GM21447 (cell line): ENCODE measurements around the gene PLAC8.
"Not testable (repeated sequence)": the region's sequence is repeated elsewhere in the genome, so short reads cannot be mapped to it uniquely, and the experiment has no call there.

Source experiments
- ATAC-seq: cut with Tn5 transposase; IDR thresholded peaks from one replicate; pipeline ENCODE4 v1.9.1; 2021; ENCODE audit not compliant: unreplicated experiment

The PLAC8 gene

DNA sequence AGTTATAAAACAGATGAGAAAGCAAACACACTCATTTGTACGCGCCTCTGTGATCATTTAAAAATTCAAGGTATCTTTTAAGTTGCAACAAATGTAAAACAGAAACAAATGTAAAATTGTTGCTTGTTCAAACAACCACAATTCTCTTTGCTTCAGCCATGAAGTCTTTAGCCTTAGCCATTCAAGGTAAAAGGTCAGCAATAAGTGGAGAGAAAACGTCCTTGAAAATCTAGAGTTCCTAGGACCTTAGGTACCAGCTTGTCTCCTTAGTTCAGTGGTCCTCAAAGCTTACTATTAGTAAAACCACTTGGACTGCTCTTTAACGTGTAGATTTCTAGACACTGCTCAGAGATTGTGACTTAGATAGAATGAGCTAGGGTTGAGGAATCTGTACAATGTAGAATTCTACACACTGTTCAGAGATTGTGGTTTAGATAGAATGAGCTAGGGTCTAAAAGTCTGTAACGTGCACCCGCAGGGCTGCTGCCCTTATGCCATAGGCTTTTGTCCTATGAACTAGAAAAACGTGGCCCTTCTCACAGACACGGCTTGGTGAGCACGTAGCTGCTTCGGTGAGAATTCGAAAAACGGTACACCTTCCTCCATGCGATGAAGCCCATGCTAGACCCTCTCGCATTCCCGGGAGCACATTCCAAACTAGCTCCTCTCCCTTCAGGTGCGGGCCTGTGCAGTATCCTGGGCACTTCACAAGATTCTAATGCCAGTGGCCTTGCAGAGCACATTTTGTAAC lies 1.7 kb downstream of the PLAC8 start:
- no peak for ATAC-seq

DNA sequence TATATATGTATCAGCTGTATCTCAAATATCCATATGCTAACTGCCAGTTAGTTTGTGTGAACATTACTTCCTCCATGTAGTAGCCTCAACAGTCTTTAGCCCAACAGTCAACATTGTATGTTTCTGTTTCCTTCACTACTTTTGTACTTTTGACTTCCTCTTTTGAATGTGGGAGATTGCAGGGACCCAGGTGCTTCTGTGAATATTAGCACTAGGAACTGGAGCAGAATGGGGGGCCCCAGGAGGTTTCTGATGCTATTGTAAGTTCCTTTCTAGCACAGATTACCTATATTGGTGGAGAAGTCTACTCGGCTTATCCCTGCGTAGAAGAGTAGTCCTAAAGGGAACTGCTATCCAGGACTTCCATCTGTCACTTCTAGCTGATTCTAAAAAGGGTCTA lies 2.3 kb downstream of the PLAC8 start:
- ATAC-seq = peak; percentile 46

DNA sequence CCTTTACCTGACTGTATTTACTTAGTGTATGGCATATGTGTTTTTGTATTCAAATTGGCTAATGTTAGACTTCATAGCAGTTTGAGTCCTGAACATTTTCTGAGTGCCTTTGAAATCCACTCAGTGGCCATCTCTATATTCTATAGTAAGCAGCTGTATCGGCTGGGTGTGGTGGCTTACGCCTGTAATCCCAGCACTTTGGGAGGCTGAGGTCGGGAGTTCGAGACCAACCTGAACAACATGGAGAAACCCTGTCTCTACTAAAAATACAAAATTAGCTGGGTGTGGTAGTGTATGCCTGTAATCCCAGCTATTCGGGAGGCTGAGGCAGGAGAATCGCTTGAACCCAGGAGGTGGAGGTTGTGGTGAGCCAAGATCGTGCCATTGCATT lies 2.8 kb downstream of the PLAC8 start:
- not testable (repeated sequence) for ATAC-seq

DNA sequence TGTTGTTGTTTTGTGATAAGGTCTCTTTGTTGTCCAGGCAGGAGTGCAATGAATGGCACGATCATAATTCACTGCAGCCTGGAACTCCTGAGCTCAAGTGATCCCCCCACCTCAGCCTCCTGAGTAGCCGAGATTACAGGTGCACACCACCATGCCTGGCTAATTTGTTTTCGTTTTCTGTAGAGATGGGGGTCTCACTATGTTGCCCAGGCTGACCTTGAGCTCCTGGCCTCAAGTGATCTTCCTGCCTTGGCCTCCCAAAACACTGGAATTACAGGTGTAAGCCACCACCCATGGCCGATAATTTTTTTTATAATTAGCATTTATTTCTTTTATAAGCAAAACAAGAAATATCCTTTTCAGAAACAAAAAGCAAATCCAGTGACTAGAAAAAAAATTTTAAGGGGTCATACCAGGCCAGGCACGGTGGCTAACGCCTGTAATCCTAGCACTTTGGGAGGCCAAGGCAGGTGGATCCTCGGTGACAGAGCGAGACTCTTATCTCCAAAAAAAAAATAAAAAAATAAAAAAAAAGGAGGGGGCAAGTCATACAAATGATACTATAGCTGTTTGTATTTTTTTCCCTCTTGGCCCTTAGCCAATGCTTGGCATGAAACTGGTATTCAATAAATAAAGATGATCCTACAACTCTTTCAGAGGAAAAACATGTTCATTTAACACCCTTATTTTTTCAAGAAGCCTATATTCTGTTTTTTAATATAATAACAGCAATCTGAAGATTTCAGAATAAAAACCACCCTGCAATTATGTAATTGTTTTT lies 3.4 kb downstream of the PLAC8 start:
- no peak for ATAC-seq

DNA sequence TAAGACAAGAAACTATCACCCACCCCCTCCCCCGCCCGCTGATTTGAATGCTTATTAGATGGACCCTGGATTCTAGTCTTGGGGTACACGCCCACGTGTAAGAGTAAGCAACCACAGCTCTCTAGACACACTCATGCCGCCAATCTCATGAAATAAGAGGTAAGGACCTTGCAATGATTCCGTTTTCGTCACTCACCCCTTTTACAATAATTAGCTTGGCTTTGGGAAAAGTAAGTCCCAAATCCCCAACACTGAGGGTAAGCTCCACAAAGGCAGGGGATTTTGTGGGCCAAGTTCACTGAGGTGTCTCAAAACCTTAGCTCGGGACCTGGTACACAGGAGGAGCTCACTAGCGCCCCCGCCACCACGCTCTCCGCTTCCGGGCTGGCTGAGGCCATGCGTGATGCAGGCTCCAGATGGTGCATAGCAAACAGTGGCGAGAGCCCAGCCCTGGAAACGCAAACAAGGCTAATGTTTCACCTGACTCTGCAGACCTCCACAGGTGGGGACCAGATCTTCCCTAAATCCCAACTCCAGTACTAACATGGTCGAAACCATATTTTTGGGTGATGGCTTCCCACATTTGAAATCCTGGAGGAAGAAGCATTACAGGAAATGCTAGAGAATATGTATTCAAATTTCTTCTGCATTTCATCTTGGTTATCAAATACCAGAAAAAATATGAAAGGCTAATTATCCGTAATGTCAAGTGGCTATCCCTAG lies 4.1 kb downstream of the PLAC8 start:
- ATAC-seq = peak; percentile 61

DNA sequence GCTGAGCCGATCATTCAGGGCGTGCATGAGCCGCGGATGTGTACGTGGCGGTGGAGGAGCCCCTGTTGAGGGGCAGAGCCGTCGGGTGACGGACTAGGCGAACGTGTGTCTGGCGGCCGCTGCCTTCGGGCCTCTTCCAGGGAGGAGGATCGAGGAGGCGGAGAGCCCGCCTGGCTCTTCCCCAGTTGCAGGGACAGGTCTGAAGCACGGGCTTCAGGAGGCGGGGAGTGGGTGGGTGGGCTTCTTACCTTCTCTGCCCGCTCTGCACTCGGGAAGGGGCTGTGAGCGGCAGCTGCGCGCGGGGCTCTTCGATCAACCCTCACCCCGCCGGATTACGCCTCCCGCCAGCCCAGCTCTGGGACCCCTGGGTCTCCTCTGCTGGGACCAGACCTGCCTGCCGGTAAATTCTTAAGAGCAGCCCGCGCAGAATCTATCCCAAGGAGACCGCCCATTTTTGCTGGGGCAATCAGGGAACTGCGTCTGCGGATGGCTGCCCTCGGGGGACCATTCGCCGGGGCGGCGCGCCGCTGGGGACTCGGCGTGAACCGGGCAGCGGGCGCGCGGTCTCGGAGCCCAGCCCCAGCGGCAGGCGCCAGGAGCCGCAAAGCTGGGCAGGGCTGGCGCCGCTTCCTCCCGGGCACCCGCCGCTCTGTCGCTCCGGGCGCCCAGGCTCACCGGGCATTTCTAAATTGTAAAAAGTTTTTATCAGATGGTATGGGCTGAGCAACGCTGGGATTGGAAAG lies 4.9 kb downstream of the PLAC8 start:
- ATAC-seq = peak; percentile 9

GRCh38 chr4:83108101-83108861 lies 6.2 kb downstream of the PLAC8 start:
- no peak for ATAC-seq

GRCh38 chr4:83107631-83108030 lies 6.9 kb downstream of the PLAC8 start:
- ATAC-seq = no peak

GRCh38 chr4:83104991-83105390 lies 9.5 kb downstream of the PLAC8 start:
- no peak for ATAC-seq

DNA sequence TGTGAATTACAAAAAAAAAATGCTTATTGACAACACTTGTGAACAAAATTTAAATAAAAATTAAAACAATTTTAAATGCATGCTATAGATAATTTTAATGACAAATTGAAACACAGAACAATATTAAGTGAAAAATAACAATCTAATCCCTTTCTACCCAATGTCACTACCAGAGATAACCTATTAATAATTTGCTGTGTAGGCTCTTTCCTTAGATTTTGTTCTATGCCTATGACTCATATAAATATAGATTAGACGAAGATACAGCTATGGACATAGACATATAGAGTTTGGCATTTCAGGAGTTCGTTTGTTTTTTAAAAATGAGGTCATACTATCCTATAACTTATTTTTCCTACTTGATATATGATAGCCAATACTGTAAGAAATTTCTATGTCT lies 18.1 kb downstream of the PLAC8 start:
- no peak for ATAC-seq

DNA sequence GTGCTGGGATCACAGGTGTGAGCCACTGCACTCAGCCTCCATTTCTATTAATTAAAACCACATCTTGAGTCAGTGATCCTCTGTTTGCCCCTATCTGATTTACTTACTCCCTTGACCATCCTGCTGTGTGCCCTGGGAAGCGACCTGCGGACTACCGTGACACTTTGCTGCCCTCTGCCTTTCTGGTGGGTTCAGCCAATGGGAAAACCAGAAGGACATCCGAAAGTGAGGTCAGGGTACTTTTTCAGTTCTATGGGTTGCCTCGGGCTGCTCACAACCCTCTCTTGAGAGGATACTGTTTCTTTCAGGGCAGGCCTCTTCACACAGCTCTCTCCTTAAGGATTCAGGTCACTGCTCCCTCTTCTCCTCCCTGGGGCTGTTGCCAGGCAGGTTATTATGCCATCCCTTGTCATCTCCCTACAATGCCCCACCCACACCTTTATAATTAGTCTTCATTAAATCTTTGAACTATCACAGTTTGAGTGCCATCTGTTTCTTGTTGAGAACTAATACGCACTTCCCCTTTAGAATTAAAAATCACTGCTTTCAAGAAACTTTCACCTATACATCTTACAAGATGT lies 21.4 kb downstream of the PLAC8 start:
- ATAC-seq = no peak

GRCh38 chr4:83089410-83090157 lies 24.9 kb downstream of the PLAC8 start:
- ATAC-seq = no peak

GRCh38 chr4:83084956-83085355 lies 29.6 kb downstream of the PLAC8 start:
- ATAC-seq = not testable (repeated sequence)

DNA sequence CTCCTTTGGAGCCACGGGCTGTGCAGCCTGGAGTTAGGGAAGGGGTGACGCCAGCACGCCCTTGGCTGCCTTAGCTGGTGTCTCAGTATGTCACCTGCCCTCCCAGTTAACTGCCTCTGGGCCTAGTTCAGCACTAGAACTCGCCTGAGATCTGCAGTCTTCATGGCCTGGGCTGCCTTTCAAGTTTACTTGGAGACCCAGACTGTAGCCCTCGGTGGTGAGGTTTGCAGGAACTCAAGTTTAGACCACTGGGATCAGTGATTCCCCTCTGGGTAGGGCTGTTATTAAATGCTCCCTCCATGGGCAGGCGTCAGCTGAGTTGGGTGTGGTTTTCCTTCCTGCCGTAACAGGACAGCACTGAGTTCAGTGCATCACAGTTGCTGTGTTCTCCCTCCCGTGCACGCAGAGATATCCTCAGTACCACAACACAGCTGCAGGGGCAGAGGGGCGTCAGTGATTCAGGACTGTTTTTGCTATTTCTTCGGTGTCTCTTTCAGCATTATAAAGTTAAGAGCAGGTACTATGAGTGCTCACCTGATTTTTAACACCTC lies 30.5 kb downstream of the PLAC8 start:
- no peak for ATAC-seq

GRCh38 chr4:83082777-83083176 lies 31.8 kb downstream of the PLAC8 start:
- ATAC-seq = no peak

- no peak for ATAC-seq
Measured at GRCh38 chr4:83080561-83080960, 34.0 kb downstream of the PLAC8 start.

- ATAC-seq = no peak
Measured at GRCh38 chr4:83075311-83076095, 39.0 kb downstream of the PLAC8 start.

DNA sequence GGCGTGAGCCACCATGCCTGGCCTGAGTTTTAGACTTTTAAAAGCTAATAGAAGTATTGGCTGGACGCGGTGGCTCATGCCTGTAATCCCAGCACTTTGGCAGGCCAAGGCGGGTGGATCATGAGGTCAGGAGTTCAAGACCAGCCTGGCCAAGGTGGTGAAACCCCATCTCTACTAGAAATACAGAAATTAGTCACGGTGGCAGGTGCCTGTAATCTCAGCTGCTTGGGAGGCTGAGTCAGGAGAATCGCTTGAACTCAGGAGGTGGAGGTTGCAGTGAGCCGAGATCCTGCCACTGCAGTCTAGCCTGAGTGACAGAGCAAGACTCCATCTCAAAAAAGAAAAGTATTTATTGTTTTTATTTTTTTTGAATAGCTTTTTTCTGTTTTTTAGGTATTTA lies 39.7 kb downstream of the PLAC8 start:
- not testable (repeated sequence) for ATAC-seq
